H1 (cell line): ENCODE data around the gene PPIL6.

Experiments
- CTCF ChIP-seq, 3 experiments: IDR thresholded peaks; 1 replicate in 2 of 3; 2 replicates in 1 of 3; pipeline versions ENCODE4 v1.5.1 to v1.6.1; 2011; ENCODE audit warnings: low read length in 3 of 3, mild to moderate bottlenecking in 3 of 3, inconsistent platforms in 2 of 3, low read depth in 1 of 3, moderate library complexity in 1 of 3; ENCODE audit not compliant: insufficient read depth in 1 of 3; ENCODE audit errors: control extremely low read depth in 1 of 3
- EZH2 ChIP-seq: fragments of 200-600 bp; sonication (generic); IDR thresholded peaks from 2 replicates; pipeline ENCODE4 v1.7.1; 2012; ENCODE audit warnings: low read depth, mild to moderate bottlenecking, moderate library complexity, low read length, inconsistent platforms; ENCODE audit not compliant: severe bottlenecking
- POLR2AphosphoS5 ChIP-seq: IDR thresholded peaks from 2 replicates; pipeline ENCODE4 v1.6.1; 2011; ENCODE audit warnings: low read depth, low read length
- SIX5 ChIP-seq: IDR thresholded peaks from 2 replicates; pipeline ENCODE4 v1.6.1; 2011; ENCODE audit warnings: mild to moderate bottlenecking, low read depth, low read length
- USF2 ChIP-seq: IDR thresholded peaks from 2 replicates; pipeline ENCODE4 v1.6.1; 2011; ENCODE audit warnings: low read length, improper control_type of control experiment

- TF ChIP-seq SIX5 (no peak), POLR2AphosphoS5 (no peak), USF2 (no peak), CTCF (IDR thresholded peaks at IDR 0.05; ENCODE audit: control extremely low read depth in 1 of 3, insufficient read depth in 1 of 3, low read depth in 1 of 3, low read length in 3 of 3) (no peak), EZH2 (no peak)
Observed at GRCh38 chr6:109421184-109421583, 19.2 kb downstream of the PPIL6 start.
